NCI-H524 (cell line): ENCODE results near the gene STEAP1B.

ENCODE experiments used
- DNase-seq, 2 experiments: peaks; one replicate each; lab custom pipeline; 2025; lab: John Stamatoyannopoulos, UW

Gene STEAP1B

DNA sequence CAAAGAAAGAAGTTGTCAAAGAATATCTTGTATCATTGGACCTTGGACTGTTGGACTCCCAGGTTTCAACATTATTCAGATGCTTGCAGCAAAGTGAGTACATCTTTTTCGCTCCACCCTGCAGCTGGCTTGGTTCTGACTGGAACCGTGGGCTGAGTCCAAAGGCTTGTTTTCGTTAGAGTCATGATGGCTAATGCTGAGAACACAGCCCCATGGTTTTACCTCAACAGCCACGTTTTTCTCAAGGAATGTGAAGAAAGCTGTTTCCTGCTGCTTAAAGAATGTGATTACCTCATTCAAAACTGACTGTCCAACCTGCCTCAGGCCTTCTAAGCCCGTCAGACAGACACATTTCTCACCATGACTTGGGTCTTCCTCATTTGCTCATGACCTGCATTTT lies 69.5 kb downstream of the STEAP1B start:
- DNase-seq = no peak

GRCh38 chr7:22429386-22429785 lies 70.6 kb downstream of the STEAP1B start:
- no peak for DNase-seq

DNA sequence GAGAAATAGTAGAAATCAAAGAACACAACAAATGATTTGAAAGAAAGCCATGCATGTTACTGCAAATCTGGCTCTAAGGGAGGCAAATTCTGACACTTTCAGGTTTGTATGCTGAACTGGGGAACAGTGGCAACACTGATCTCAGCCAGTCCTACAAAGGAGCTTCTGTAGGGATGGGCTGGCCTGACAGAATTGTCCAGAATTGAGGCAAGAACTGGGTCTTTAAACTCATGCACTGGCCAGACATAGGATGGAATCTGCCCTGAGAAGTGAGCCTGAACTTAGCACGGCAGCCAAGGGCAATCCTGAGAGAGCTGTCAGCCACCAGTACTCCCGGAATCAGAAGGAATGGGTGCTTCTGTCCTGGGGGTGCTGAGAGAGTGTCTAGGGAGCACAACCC lies 72.1 kb downstream of the STEAP1B start:
- DNase-seq = no peak

- no peak for DNase-seq
These were observed 72.9 kb downstream of the STEAP1B start for GRCh38 chr7:22427104-22427503.

GRCh38 chr7:22426463-22427094 lies 73.4 kb downstream of the STEAP1B start:
- DNase-seq = no peak

GRCh38 chr7:22425361-22425760 lies 74.6 kb downstream of the STEAP1B start:
- no peak for DNase-seq

DNA sequence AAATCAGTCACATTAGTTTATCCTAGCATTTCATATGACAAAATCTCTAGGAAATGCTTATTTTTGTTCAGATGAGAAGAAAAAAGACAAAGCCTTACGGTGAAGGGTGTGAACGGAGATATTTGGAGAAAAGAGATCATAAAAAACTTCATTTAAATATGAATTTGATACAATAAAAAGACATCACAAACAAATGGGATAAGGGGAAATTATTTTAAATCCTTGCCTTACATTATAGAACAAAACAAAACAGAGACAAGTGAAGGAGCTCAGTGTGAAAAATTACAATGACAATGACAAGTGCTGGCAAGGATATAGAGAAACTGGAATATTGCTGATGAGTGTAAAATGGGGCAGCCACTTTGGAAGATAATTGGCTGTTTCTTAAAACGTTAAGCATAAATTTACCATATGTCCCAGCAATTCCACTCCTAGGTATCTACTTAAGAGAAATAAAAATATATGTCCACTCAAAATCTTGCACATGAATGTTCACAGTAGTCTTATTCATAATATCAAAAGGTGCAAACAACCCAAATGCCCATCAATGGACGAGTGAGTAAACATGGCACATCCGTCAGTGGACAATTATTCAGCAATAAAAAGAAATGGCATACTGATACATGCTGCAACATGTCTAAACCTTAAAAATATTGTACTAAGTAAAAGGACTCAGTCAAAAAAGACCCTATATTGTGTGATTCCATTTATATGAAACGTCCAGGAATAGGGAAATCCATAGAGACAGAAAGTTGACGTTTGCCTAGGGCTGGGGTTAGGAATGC lies 77.0 kb downstream of the STEAP1B start:
- DNase-seq = no peak

DNA sequence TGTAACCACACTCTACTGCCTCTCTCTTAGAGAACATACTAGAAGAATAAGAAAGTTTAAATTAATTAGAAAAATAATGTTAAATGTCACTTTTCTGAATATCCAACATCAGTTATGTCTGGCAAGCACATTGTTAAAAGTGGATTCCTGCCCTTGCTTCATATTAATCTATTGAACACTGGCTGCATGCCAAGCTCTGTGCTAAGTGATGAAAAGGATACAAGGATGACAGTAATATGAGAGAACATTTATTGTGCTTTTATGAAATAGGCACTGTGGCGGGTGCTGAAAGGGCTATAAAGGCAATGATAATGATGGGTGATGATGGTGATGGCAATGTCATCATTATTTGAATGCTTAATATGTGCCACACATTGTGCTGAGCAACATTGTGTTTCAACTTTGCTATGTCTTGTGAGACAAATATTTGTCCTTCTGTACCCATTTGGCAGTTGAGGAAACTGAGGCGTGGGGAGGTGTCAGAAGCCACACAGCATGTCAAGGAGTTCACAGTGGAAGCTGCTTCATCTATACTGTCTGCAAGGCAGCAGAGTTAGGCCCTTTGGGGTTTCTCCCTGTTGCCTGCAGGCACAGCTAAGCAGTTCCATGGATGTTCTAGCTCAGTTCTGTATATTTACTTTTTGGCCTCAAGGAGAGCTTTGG lies 78.9 kb downstream of the STEAP1B start:
- peak in 1 of 2 experiments; percentile 26 for DNase-seq

- DNase-seq = no peak
These were observed 80.0 kb downstream of the STEAP1B start for GRCh38 chr7:22420008-22420407.

DNA sequence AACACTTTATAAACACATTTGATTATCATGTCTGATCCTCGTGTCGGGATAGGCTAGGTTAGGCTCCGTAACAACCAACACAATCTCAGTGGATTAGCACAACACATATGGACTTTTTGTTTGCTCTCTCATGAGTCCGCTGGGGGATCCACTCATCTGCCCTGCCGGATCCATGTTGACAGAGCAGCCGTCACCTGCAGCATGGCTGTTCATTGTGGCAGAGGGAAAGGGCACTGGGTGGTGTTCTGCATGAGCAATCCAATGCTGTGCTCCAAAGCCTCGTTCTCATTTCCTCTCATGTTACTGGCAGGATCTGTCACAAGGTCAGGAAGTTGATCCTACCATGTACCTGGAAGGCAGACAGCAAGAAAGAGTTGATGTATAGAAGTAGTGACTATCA lies 80.5 kb downstream of the STEAP1B start:
- DNase-seq = no peak

GRCh38 chr7:22418251-22419046 lies 81.5 kb downstream of the STEAP1B start:
- peak in 1 of 2 experiments; percentile 43 for DNase-seq

DNA sequence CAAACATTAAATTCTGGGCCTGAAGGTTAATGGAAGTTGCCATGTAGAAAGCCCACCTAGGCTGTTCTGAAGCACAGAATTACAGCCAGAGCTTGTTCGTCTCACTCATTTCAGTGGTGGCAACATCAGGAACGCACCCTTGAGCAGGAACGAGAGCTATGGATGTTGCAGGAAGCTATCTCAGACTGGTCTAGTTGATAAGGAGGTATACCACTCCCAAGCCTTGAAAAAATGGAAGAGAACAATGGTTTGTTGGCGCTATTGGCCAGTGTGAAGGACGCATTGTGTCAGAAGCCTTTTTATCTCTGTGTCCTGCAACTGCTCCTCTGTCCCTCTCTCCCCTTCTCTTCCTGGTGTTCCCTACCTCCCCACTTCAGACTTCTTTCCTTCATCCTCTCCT lies 82.1 kb downstream of the STEAP1B start:
- no peak for DNase-seq

GRCh38 chr7:22417349-22417748 lies 82.6 kb downstream of the STEAP1B start:
- peak; percentile 64 to 92 for DNase-seq

GRCh38 chr7:22414424-22414823 lies 85.6 kb downstream of the STEAP1B start:
- DNase-seq = no peak

DNA sequence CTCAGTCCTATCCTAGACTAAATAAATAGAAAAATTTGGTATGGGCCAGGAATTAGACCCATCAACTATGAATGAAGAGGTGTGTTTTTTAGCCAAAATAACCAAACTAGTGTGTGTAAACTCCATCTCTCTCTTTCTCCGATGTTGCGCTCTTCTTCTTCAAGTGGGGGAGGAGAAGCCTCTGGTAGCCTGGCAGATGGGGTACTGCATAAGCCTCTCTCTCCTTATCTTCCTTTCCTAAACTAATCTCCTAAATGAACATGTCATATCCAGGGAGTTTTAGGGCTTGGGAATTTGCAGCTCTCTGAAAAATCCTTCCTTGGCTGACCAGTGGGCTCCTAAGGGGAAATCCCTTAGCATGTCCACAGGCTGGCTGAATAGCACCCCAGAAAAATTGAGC lies 86.8 kb downstream of the STEAP1B start:
- peak; percentile 59 to 78 for DNase-seq

- no peak for DNase-seq
These were observed 87.9 kb downstream of the STEAP1B start for GRCh38 chr7:22411977-22412693.

DNA sequence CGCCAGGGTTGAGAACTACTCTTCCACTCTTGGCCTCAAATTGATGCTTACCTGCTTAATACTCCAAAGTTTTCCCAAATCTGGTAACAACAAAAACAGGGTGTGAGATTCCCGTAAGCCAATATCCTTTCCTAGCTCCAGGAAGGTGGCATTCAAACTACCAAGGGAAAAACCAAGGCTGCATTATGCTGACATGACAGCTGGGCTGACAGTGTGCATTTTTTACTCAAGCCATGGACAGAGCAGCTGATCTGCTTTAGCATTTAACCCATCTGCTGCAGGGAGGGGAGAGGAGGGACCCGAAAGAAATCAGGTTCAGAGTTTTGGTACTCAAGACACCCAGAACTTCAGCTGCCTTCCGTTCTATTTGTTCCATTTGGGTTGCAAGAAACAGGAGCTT lies 93.3 kb downstream of the STEAP1B start:
- DNase-seq = peak in 1 of 2 experiments; percentile 67

DNA sequence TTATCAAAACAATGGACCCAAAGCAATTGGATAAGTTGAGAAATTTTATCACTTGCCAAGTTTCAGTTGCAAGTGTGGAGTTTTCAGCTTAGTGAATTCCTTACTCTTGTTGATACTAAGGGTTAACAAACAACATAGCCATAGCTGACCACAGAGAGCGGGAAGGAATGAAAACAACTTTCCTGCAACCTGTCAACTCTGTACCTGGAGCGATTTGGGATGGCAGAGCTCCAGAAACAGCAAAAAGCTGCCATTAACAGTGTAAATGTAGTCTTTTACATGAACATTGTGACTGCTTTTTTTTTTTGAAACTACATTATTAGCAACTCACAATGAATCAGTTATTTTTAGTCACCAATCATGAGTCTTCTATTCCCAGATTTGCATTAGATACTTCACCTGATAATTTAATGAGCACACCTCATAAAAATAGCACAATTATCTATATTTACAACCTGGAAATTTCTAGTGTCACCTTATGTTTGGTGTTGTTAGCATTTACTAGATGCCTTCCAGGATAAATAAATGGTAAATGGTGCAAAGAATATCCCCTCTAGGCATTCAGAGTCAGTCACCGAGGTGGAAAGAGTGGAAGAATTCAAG lies 95.5 kb downstream of the STEAP1B start:
- DNase-seq = no peak

DNA sequence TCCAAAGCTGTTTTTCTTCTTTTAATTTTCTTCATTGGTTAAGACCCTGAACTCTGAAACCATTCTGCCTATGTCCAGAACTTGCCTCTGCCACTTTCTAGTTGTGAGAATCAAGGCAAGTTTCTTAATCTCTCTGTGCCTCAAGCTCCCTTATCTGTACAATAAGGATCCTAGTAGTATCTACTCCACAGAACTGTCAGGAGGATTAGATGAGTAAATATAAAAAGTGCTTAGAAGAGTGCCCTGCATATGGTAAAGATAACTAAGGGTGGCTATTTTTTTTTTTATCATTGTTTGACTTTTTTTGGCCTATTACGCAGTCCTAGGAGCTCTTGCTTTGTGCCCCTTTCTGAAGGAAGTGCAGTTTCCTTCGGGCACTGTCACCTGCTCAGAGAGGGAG lies 96.6 kb downstream of the STEAP1B start:
- DNase-seq = no peak

- DNase-seq = no peak
These were observed 97.7 kb downstream of the STEAP1B start for GRCh38 chr7:22402250-22402649.

- no peak for DNase-seq
These were observed 98.9 kb downstream of the STEAP1B start for GRCh38 chr7:22400936-22401553.
